22Rv1 (cell line): ENCODE measurements around the gene CSMD2.

ENCODE experiments used
- H3K27ac ChIP-seq: fragments of 450-650 bp; 2 replicates; pipeline ENCODE4 v1.5.1; 2017
- CTCF ChIP-seq: fragments of 450-650 bp; IDR thresholded peaks from 2 replicates; pipeline ENCODE4 v1.5.1; 2017; ENCODE audit warnings: mild to moderate bottlenecking
- ZFX ChIP-seq: fragments of 450-650 bp; IDR thresholded peaks from 2 replicates; pipeline ENCODE4 v1.6.1; 2017; ENCODE audit warnings: antibody characterized with exemption, borderline replicate concordance

The CSMD2 gene

GRCh38 chr1:33979341-33979740 is 185.7 kb downstream of the CSMD2 start:
- no peak for TF ChIP-seq ZFX
- no peak for TF ChIP-seq CTCF

GRCh38 chr1:33975961-33976360 is 189.1 kb downstream of the CSMD2 start:
- TF ChIP-seq ZFX (no peak), CTCF (no peak)
- H3K27ac ChIP-seq = no peak overlapping the region

More at GRCh38 chr1:33979341-33979740, 185.7 kb downstream of the CSMD2 start:
- no peak overlapping the region for H3K27ac ChIP-seq

GRCh38 chr1:33973799-33974545 is 191.1 kb downstream of the CSMD2 start:
- TF ChIP-seq ZFX = no peak
- H3K27ac ChIP-seq = no peak overlapping the region

GRCh38 chr1:33972676-33973395 is 192.2 kb downstream of the CSMD2 start:
- TF ChIP-seq ZFX (no peak), CTCF (no peak)

GRCh38 chr1:33971913-33972312 is 193.1 kb downstream of the CSMD2 start:
- TF ChIP-seq ZFX = no peak
- no peak for TF ChIP-seq CTCF
- H3K27ac ChIP-seq = no peak overlapping the region

More at GRCh38 chr1:33972676-33973395, 192.2 kb downstream of the CSMD2 start:
- no peak overlapping the region for H3K27ac ChIP-seq

- H3K27ac ChIP-seq = no peak overlapping the region
- TF ChIP-seq CTCF (no peak), ZFX (no peak)
Observed at GRCh38 chr1:33971018-33971710, 193.9 kb downstream of the CSMD2 start.

GRCh38 chr1:33970148-33970825 is 194.7 kb downstream of the CSMD2 start:
- no peak for TF ChIP-seq ZFX
- no peak for TF ChIP-seq CTCF
- H3K27ac ChIP-seq = no peak overlapping the region
